Adrenal gland (tissue), 5 donors: Measurements from ENCODE around the gene C3AR1.

Experiments
- POLR2A ChIP-seq, 2 donors: fragments of 450-650 bp; IDR thresholded peaks; one replicate each; pipeline ENCODE4 v1.6.1; 2017; ENCODE audit warnings: antibody characterized with exemption in 2 of 2, mild to moderate bottlenecking in 2 of 2, moderate library complexity in 1 of 2
- TF ChIP-seq, protein P1 (sequence below), 6 experiments: fragments of 450-650 bp in 4 of 6; fragments of 200-600 bp in 2 of 6; sonication (generic) in 1 of 6; IDR thresholded peaks; 1 replicate in 5 of 6; 2 replicates in 1 of 6; pipeline versions ENCODE4 v1.5.1 to v1.8.0; 2016 to 2021; ENCODE audit warnings: antibody characterized with exemption in 6 of 6, mild to moderate bottlenecking in 2 of 6, moderate library complexity in 1 of 6
- donor health status: DM: no; HTN: no; CAD: no.

DNA sequence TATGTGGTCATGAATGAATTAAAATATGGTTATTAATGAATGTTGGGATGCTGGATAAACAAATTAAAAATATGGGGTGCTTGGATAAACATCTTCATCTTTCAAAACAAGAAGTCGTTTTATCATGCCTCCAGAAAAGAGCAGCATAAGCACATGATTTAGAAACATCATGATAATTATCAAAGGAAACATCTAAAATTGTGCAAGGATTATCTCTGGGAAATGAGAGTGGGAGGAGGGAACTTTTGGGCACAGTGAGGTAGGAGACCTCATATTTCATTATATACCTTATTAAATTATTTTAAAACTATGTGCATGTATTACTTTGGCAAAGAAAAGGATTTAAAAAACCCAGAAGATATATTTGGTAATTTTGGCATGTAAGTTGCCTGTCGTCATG lies 8.9 kb downstream of the C3AR1 start:
- TF ChIP-seq, protein P1, sequence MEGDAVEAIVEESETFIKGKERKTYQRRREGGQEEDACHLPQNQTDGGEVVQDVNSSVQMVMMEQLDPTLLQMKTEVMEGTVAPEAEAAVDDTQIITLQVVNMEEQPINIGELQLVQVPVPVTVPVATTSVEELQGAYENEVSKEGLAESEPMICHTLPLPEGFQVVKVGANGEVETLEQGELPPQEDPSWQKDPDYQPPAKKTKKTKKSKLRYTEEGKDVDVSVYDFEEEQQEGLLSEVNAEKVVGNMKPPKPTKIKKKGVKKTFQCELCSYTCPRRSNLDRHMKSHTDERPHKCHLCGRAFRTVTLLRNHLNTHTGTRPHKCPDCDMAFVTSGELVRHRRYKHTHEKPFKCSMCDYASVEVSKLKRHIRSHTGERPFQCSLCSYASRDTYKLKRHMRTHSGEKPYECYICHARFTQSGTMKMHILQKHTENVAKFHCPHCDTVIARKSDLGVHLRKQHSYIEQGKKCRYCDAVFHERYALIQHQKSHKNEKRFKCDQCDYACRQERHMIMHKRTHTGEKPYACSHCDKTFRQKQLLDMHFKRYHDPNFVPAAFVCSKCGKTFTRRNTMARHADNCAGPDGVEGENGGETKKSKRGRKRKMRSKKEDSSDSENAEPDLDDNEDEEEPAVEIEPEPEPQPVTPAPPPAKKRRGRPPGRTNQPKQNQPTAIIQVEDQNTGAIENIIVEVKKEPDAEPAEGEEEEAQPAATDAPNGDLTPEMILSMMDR (IDR thresholded peaks at IDR 0.05): no peak
- TF ChIP-seq POLR2A (IDR thresholded peaks at IDR 0.05): no peak
